ENCODE measurements around the gene DTNA.

DTNA gene

DNA sequence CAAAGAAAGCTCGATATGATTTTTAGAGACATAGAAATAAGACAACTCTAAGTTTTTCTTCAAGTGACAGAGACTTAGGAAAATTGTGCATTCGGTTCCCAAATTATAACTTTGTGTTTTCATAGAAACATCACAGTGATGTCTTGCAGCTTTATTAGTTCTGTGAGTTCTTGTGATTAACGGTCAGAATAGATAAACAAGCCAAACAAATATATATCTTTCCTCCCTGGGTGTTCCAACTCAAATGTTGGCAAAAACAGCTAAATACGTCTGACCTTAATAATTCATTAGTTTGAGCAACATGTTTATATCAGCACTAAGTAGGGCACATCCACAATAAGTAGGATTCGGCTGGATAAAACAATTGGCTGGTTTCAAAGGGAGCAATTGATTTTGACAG, 47.6 kb downstream of the DTNA start:
- no peak overlapping the region for H3K9ac ChIP-seq (ENCODE audit: low read length in 5 of 5)
- no peak overlapping the region for H3K4me3 ChIP-seq (ENCODE audit: low read depth in 1 of 5, low read length in 5 of 5)
- no peaks in the 10 kb centered on the region for H3K9me3 ChIP-seq (ENCODE audit: control insufficient read depth in 5 of 5, low read length in 5 of 5)
- H3K4me1 ChIP-seq (ENCODE audit: control insufficient read depth in 5 of 5, insufficient read depth in 5 of 5, low read length in 5 of 5) = no peaks in the 10 kb centered on the region
- H3K36me3 ChIP-seq (ENCODE audit: control insufficient read depth in 5 of 5, insufficient read depth in 5 of 5, low read length in 5 of 5) = peaks cover 0 to 8% (median 0%) of the 10 kb centered on the region in 5 donors
- H3K27me3 ChIP-seq (ENCODE audit: control insufficient read depth in 5 of 5, insufficient read depth in 4 of 5, low read length in 5 of 5) = no peaks in the 10 kb centered on the region
- H3K27ac ChIP-seq (ENCODE audit: low read depth, low read length) = no peak overlapping the region

GRCh38 chr18:34758378-34758948, 48.4 kb downstream of the DTNA start:
- Histone ChIP-seq H3K27me3 (ENCODE audit: control insufficient read depth in 5 of 5, insufficient read depth in 4 of 5, low read length in 5 of 5) (no peaks in the 10 kb centered on the region), H3K9me3 (ENCODE audit: control insufficient read depth in 5 of 5, low read length in 5 of 5) (no peaks in the 10 kb centered on the region), H3K4me3 (ENCODE audit: low read depth in 1 of 5, low read length in 5 of 5) (no peak overlapping the region), H3K4me1 (ENCODE audit: control insufficient read depth in 5 of 5, insufficient read depth in 5 of 5, low read length in 5 of 5) (no peaks in the 10 kb centered on the region), H3K36me3 (ENCODE audit: control insufficient read depth in 5 of 5, insufficient read depth in 5 of 5, low read length in 5 of 5) (peaks cover 0 to 8% (median 0%) of the 10 kb centered on the region in 5 donors), H3K27ac (ENCODE audit: low read depth, low read length) (no peak overlapping the region), H3K9ac (ENCODE audit: low read length in 5 of 5) (no peak overlapping the region)

- no peaks in the 10 kb centered on the region for H3K9me3 ChIP-seq (ENCODE audit: control insufficient read depth in 5 of 5, low read length in 5 of 5)
- peaks cover 0 to 8% (median 0%) of the 10 kb centered on the region in 5 donors for H3K36me3 ChIP-seq (ENCODE audit: control insufficient read depth in 5 of 5, insufficient read depth in 5 of 5, low read length in 5 of 5)
- H3K4me3 ChIP-seq (ENCODE audit: low read depth in 1 of 5, low read length in 5 of 5) = no peak overlapping the region
- no peak overlapping the region for H3K27ac ChIP-seq (ENCODE audit: low read depth, low read length)
- no peaks in the 10 kb centered on the region for H3K4me1 ChIP-seq (ENCODE audit: control insufficient read depth in 5 of 5, insufficient read depth in 5 of 5, low read length in 5 of 5)
- no peak overlapping the region for H3K9ac ChIP-seq (ENCODE audit: low read length in 5 of 5)
- no peaks in the 10 kb centered on the region for H3K27me3 ChIP-seq (ENCODE audit: control insufficient read depth in 5 of 5, insufficient read depth in 4 of 5, low read length in 5 of 5)
These were observed 50.3 kb downstream of the DTNA start for GRCh38 chr18:34760444-34760843.

DNA sequence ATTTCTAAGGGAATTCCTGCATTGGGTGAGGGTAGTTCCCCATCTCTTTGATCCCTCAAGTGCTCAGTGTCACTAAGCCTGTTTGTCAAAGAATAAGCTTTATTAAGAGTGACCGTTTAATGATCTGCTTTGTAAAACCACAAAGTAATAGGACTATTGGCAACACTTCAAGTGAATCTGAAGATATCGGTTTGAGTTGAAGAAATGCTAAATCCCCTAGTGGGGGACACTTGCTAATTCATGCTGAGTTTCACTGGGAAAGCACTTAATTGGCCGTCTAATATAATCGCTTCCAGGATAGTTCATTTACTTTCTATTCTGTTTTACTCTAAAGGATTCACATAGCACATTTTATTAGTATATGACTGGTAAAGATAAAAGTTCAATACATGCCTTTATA, 54.4 kb downstream of the DTNA start:
- H3K4me1 ChIP-seq (ENCODE audit: control insufficient read depth in 5 of 5, insufficient read depth in 5 of 5, low read length in 5 of 5) = no peaks in the 10 kb centered on the region
- H3K4me3 ChIP-seq (ENCODE audit: low read depth in 1 of 5, low read length in 5 of 5) = no peak overlapping the region
- H3K27ac ChIP-seq (ENCODE audit: low read depth, low read length) = no peak overlapping the region
- H3K36me3 ChIP-seq (ENCODE audit: control insufficient read depth in 5 of 5, insufficient read depth in 5 of 5, low read length in 5 of 5) = peaks cover 0 to 3% (median 0%) of the 10 kb centered on the region in 5 donors
- H3K27me3 ChIP-seq (ENCODE audit: control insufficient read depth in 5 of 5, insufficient read depth in 4 of 5, low read length in 5 of 5) = no peaks in the 10 kb centered on the region
- no peaks in the 10 kb centered on the region for H3K9me3 ChIP-seq (ENCODE audit: control insufficient read depth in 5 of 5, low read length in 5 of 5)
- no peak overlapping the region for H3K9ac ChIP-seq (ENCODE audit: low read length in 5 of 5)

GRCh38 chr18:34767601-34768027, 57.5 kb downstream of the DTNA start:
- Histone ChIP-seq H3K9me3 (ENCODE audit: control insufficient read depth in 5 of 5, low read length in 5 of 5) (no peaks in the 10 kb centered on the region), H3K9ac (ENCODE audit: low read length in 5 of 5) (no peak overlapping the region), H3K4me1 (ENCODE audit: control insufficient read depth in 5 of 5, insufficient read depth in 5 of 5, low read length in 5 of 5) (no peaks in the 10 kb centered on the region), H3K36me3 (ENCODE audit: control insufficient read depth in 5 of 5, insufficient read depth in 5 of 5, low read length in 5 of 5) (peaks cover 0 to 3% (median 0%) of the 10 kb centered on the region in 5 donors), H3K4me3 (ENCODE audit: low read depth in 1 of 5, low read length in 5 of 5) (no peak overlapping the region), H3K27me3 (ENCODE audit: control insufficient read depth in 5 of 5, insufficient read depth in 4 of 5, low read length in 5 of 5) (no peaks in the 10 kb centered on the region), H3K27ac (ENCODE audit: low read depth, low read length) (no peak overlapping the region)

DNA sequence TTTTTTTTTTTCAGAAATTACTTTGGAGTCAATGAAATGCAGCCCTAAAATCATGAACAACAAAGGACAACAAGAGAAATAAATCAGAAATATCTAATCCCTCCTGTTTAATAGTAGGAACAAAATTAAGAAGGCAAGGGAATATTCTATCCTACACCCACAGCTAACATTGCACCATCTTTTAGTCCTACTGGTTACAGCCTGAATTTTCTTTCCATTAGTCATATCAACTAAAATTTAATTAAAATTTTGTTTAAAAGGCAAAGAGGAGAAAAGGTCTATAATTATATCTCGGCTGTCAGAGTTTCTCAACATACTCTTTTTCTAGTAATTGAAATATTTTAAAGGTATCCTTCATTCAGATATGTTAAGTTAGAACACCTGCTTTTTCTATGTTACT, 61.9 kb downstream of the DTNA start:
- Histone ChIP-seq H3K4me3 (ENCODE audit: low read depth in 1 of 5, low read length in 5 of 5) (no peak overlapping the region), H3K4me1 (ENCODE audit: control insufficient read depth in 5 of 5, insufficient read depth in 5 of 5, low read length in 5 of 5) (peaks cover 0 to 11% (median 7%) of the 10 kb centered on the region in 5 donors), H3K27ac (ENCODE audit: low read depth, low read length) (no peak overlapping the region), H3K9ac (ENCODE audit: low read length in 5 of 5) (no peak overlapping the region), H3K36me3 (ENCODE audit: control insufficient read depth in 5 of 5, insufficient read depth in 5 of 5, low read length in 5 of 5) (peaks cover 0 to 11% (median 2%) of the 10 kb centered on the region in 5 donors), H3K9me3 (ENCODE audit: control insufficient read depth in 5 of 5, low read length in 5 of 5) (no peaks in the 10 kb centered on the region), H3K27me3 (ENCODE audit: control insufficient read depth in 5 of 5, insufficient read depth in 4 of 5, low read length in 5 of 5) (no peaks in the 10 kb centered on the region)

GRCh38 chr18:34772887-34773286, 62.8 kb downstream of the DTNA start:
- H3K4me1 ChIP-seq (ENCODE audit: control insufficient read depth in 5 of 5, insufficient read depth in 5 of 5, low read length in 5 of 5) = peaks cover 0 to 11% (median 7%) of the 10 kb centered on the region in 5 donors
- H3K9me3 ChIP-seq (ENCODE audit: control insufficient read depth in 5 of 5, low read length in 5 of 5) = no peaks in the 10 kb centered on the region

DNA sequence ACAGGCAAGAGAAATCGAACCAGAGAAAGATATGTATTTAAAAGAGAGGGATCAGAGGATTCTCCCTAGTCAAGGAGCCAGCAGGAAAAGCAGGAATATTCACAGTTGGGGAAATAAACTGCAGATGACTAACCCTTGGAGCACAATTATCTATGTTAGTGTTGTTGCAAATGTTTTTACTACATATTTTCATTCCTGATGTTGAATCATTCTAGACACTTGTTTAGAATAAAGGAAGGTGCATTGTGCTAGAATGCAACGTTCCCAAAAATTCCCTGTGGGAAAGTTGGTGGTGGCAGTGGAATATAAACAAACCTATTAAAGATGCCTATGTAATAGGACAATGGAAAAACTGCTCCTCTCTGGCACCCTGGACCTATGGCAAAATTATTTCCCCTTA, 63.3 kb downstream of the DTNA start:
- Histone ChIP-seq H3K36me3 (ENCODE audit: control insufficient read depth in 5 of 5, insufficient read depth in 5 of 5, low read length in 5 of 5) (peaks cover 0 to 8% (median 2%) of the 10 kb centered on the region in 5 donors), H3K9me3 (ENCODE audit: control insufficient read depth in 5 of 5, low read length in 5 of 5) (no peaks in the 10 kb centered on the region), H3K4me1 (ENCODE audit: control insufficient read depth in 5 of 5, insufficient read depth in 5 of 5, low read length in 5 of 5) (peaks cover 0 to 11% (median 7%) of the 10 kb centered on the region in 5 donors), H3K27ac (ENCODE audit: low read depth, low read length) (no peak overlapping the region), H3K4me3 (ENCODE audit: low read depth in 1 of 5, low read length in 5 of 5) (no peak overlapping the region), H3K9ac (ENCODE audit: low read length in 5 of 5) (no peak overlapping the region), H3K27me3 (ENCODE audit: control insufficient read depth in 5 of 5, insufficient read depth in 4 of 5, low read length in 5 of 5) (no peaks in the 10 kb centered on the region)

More at GRCh38 chr18:34772887-34773286, 62.8 kb downstream of the DTNA start:
- H3K9ac ChIP-seq (ENCODE audit: low read length in 5 of 5) = no peak overlapping the region
- H3K27ac ChIP-seq (ENCODE audit: low read depth, low read length) = no peak overlapping the region
- H3K36me3 ChIP-seq (ENCODE audit: control insufficient read depth in 5 of 5, insufficient read depth in 5 of 5, low read length in 5 of 5) = peaks cover 0 to 8% (median 2%) of the 10 kb centered on the region in 5 donors
- H3K4me3 ChIP-seq (ENCODE audit: low read depth in 1 of 5, low read length in 5 of 5) = no peak overlapping the region
- H3K27me3 ChIP-seq (ENCODE audit: control insufficient read depth in 5 of 5, insufficient read depth in 4 of 5, low read length in 5 of 5) = no peaks in the 10 kb centered on the region

DNA sequence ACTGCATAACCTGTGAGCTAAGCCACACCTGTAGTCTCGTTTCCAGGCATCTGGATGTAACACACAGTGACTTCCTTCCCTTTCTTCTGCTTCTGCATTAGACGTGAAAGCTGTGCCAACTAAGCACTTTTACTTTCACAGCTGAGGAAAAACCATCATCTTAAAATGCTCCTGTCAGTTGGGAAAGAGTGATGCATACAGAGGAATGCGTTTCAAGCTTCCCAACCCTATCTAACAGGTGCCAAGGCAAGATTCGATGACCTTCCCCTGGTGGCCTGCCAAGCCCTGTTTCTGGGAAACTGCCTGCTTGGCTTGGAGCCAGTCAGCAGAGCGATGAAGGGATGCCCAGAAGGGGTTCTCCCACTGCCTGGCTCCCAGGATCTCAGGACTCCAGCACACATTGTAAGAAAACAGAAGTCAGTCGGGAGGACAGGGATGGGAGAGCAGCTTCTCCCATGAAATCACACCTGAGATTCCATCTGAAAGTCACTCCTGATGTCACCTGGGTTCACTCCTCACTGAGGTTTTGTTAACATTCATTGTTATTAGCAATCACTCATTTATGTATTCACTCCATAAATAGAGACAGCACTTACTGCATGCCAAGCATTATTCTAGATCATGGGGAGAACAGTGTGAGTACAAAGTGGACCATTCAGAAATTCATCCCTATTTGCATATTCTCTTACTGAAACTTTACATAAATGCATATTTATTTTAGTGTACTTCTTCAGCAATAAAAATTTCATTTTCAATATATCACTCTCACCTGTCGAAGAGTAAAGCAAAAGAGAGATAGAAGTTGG, 64.1 kb downstream of the DTNA start:
- H3K9me3 ChIP-seq (ENCODE audit: control insufficient read depth in 5 of 5, low read length in 5 of 5) = no peaks in the 10 kb centered on the region
- H3K36me3 ChIP-seq (ENCODE audit: control insufficient read depth in 5 of 5, insufficient read depth in 5 of 5, low read length in 5 of 5) = peaks cover 0 to 8% (median 2%) of the 10 kb centered on the region in 5 donors
- no peak overlapping the region for H3K4me3 ChIP-seq (ENCODE audit: low read depth in 1 of 5, low read length in 5 of 5)
- H3K4me1 ChIP-seq (ENCODE audit: control insufficient read depth in 5 of 5, insufficient read depth in 5 of 5, low read length in 5 of 5) = peaks cover 0 to 11% (median 7%) of the 10 kb centered on the region in 5 donors
- no peaks in the 10 kb centered on the region for H3K27me3 ChIP-seq (ENCODE audit: control insufficient read depth in 5 of 5, insufficient read depth in 4 of 5, low read length in 5 of 5)
- H3K9ac ChIP-seq (ENCODE audit: low read length in 5 of 5) = no peak overlapping the region
- no peak overlapping the region for H3K27ac ChIP-seq (ENCODE audit: low read depth, low read length)

GRCh38 chr18:34775461-34775860, 65.4 kb downstream of the DTNA start:
- H3K27me3 ChIP-seq (ENCODE audit: control insufficient read depth in 5 of 5, insufficient read depth in 4 of 5, low read length in 5 of 5) = no peaks in the 10 kb centered on the region
- H3K36me3 ChIP-seq (ENCODE audit: control insufficient read depth in 5 of 5, insufficient read depth in 5 of 5, low read length in 5 of 5) = peaks cover 0 to 8% (median 2%) of the 10 kb centered on the region in 5 donors
- H3K27ac ChIP-seq (ENCODE audit: low read depth, low read length) = no peak overlapping the region
- H3K4me1 ChIP-seq (ENCODE audit: control insufficient read depth in 5 of 5, insufficient read depth in 5 of 5, low read length in 5 of 5) = peaks cover 0 to 11% (median 7%) of the 10 kb centered on the region in 5 donors
- no peaks in the 10 kb centered on the region for H3K9me3 ChIP-seq (ENCODE audit: control insufficient read depth in 5 of 5, low read length in 5 of 5)
- H3K9ac ChIP-seq (ENCODE audit: low read length in 5 of 5) = no peak overlapping the region
- no peak overlapping the region for H3K4me3 ChIP-seq (ENCODE audit: low read depth in 1 of 5, low read length in 5 of 5)
